Keratinocyte (primary cell): ENCODE measurements around the gene PRKCD.

Experiments used
- EZH2 ChIP-seq: IDR thresholded peaks from one replicate; pipeline ENCODE4 v1.6.1; 2012; ENCODE audit warnings: inconsistent platforms, mild to moderate bottlenecking, low read length, moderate library complexity
- TF ChIP-seq, protein P1 (sequence below), 3 experiments: IDR thresholded peaks in 1 of 3; conservative IDR thresholded peaks in 1 of 3; optimal IDR thresholded peaks in 1 of 3; 2 replicates in 2 of 3; 3 replicates in 1 of 3; pipeline versions ENCODE3 to v1.5.1; 2011; ENCODE audit warnings: low read length in 3 of 3, mild to moderate bottlenecking in 3 of 3, moderate library complexity in 2 of 3, control low read depth in 1 of 3, inconsistent platforms in 1 of 3; ENCODE audit not compliant: insufficient read depth in 2 of 3; ENCODE audit errors: extremely low read depth in 1 of 3

DNA sequence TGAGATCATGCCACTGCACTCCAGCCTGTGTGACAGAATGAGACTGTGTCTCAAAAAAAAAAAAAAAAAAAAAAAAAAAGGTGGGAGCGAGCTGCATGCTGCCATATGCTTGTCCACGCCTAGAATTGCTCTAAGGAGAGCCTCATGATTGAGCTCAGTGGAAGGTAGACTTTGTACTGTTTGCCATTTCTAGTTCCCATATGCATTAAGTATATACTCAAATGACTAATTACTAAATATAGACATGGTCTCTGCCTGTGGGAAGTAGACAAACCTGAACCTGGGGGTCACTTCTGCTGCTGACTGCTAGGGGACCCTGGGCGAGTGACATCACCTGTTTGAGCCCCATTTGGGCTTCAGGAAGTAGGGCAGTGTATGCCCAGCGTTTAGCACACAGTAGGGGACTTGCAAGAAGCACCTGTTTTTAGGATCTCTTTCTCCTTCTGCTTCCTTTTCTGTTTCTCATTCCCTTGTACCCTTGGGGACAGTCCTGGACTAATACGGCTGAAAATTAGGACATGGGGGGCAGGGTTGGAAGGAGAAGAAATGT is 27.2 kb downstream of the PRKCD start:
- TF ChIP-seq, protein P1, sequence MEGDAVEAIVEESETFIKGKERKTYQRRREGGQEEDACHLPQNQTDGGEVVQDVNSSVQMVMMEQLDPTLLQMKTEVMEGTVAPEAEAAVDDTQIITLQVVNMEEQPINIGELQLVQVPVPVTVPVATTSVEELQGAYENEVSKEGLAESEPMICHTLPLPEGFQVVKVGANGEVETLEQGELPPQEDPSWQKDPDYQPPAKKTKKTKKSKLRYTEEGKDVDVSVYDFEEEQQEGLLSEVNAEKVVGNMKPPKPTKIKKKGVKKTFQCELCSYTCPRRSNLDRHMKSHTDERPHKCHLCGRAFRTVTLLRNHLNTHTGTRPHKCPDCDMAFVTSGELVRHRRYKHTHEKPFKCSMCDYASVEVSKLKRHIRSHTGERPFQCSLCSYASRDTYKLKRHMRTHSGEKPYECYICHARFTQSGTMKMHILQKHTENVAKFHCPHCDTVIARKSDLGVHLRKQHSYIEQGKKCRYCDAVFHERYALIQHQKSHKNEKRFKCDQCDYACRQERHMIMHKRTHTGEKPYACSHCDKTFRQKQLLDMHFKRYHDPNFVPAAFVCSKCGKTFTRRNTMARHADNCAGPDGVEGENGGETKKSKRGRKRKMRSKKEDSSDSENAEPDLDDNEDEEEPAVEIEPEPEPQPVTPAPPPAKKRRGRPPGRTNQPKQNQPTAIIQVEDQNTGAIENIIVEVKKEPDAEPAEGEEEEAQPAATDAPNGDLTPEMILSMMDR (optimal IDR thresholded peaks at IDR 0.05 in 1 of 3, IDR thresholded peaks at IDR 0.05 in 1 of 3, conservative IDR thresholded peaks at IDR 0.05 in 1 of 3; ENCODE audit: extremely low read depth in 1 of 3, insufficient read depth in 2 of 3, low read length in 3 of 3): no peak
- no peak for TF ChIP-seq EZH2
